Right atrium auricular region (tissue), 2 donors: ENCODE data around the gene GPR55. TPM values are rescaled to one million over a fixed set of nuclear protein-coding genes. Genes with fewer than 3 reads are reported as not detected.

Experiments used
- DNase-seq: peaks from one replicate; pipeline ENCODE4 v3.0.0-alpha.2; 2019; ENCODE audit warnings: low spot score
- H3K27ac ChIP-seq, 2 donors: fragments of 200-600 bp; sonication (generic); 1 replicate in 1 of 2; 2 replicates in 1 of 2; pipeline ENCODE4 v1.5.1; 2016 to 2019
- H3K27me3 ChIP-seq, 2 donors: fragments of 200-600 bp; sonication (generic); one replicate each; pipeline versions ENCODE4 v1.5.1 to v1.6.0; 2017 to 2019
- H3K36me3 ChIP-seq: fragments of 200-600 bp; sonication (generic); one replicate; pipeline ENCODE4 v1.5.1; 2016
- H3K4me1 ChIP-seq, 2 donors: fragments of 200-600 bp; sonication (generic); one replicate each; pipeline versions ENCODE4 v1.5.1 to v1.6.0; 2017 to 2019
- H3K4me3 ChIP-seq, 2 donors: fragments of 200-600 bp; sonication (generic); 1 replicate in 1 of 2; 2 replicates in 1 of 2; pipeline ENCODE4 v1.5.1; 2017 to 2019; ENCODE audit warnings: mild to moderate bottlenecking in 1 of 2, moderate library complexity in 1 of 2
- H3K9me3 ChIP-seq, 2 donors: fragments of 200-600 bp; sonication (generic); one replicate each; pipeline ENCODE4 v1.5.1; 2019
- total RNA-seq, 2 donors: library from RNA; depleted of rRNA; stranded (reverse); fragments of >200 nt; gene quantifications; one replicate each; pipeline ENCODE4 v1.1.0, GENCODE V29; 2016
- TF ChIP-seq, protein P1 (sequence below), 2 donors: fragments of 200-600 bp; sonication (generic); IDR thresholded peaks; one replicate each; pipeline ENCODE4 v1.5.1; 2019; ENCODE audit warnings: antibody characterized with exemption in 2 of 2

GPR55 gene
- total RNA-seq, 2 donors from 2014 or later, result not detected

DNA sequence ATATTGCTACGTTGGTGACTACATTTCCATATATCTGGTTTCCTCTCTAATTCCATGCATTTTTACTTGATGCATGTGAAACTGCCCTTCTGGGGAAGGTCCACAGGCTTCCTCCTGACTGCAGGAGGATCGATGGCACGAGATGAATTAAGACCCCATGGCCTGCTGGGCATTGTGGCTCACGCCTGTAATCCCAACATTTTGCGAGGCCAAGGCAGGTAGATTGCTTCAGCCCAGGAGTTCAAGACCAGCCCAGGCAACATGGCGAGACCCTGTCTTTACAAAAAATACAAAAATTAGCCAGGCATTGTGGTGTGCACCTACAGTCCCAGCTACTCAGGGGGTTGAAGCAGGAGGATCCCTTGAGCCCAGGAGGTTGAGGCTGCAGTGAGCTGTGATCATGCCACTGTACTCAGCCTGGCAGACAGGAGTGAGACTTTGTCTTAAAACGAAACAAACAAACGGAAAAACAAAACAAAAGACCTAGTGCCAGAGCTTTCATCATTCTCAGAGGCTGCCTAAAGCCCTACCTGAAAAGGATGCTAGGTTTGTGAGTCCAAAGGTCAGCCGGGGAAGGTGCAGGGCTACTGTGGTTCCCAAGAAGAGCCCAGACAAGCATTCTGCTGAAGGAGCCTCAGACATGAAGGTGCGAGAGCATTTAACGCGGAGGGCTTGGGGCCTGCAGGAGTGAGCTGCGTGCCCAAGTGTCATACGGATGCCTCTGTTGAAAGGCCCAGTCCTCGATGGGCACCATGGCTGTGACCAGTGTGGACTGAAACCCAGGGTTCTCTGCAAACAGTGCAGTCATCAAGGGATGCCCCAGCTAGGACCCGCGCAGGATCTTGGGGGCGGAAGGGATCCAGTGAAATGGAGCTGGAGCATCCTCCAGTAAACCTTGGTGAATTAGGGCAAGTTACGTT is 21.6 kb downstream of the GPR55 start:
- H3K27ac ChIP-seq, result no peak overlapping the region
- DNase-seq, result no peak
- H3K36me3 ChIP-seq, result no peaks in the 10 kb centered on the region
- H3K27me3 ChIP-seq, result peaks cover 0 to 3% of the 10 kb centered on the region in 2 donors
- TF ChIP-seq, protein P1, sequence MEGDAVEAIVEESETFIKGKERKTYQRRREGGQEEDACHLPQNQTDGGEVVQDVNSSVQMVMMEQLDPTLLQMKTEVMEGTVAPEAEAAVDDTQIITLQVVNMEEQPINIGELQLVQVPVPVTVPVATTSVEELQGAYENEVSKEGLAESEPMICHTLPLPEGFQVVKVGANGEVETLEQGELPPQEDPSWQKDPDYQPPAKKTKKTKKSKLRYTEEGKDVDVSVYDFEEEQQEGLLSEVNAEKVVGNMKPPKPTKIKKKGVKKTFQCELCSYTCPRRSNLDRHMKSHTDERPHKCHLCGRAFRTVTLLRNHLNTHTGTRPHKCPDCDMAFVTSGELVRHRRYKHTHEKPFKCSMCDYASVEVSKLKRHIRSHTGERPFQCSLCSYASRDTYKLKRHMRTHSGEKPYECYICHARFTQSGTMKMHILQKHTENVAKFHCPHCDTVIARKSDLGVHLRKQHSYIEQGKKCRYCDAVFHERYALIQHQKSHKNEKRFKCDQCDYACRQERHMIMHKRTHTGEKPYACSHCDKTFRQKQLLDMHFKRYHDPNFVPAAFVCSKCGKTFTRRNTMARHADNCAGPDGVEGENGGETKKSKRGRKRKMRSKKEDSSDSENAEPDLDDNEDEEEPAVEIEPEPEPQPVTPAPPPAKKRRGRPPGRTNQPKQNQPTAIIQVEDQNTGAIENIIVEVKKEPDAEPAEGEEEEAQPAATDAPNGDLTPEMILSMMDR (IDR thresholded peaks at IDR 0.05), result no peak
- H3K4me1 ChIP-seq, result no peaks in the 10 kb centered on the region
- no peaks in the 10 kb centered on the region for H3K9me3 ChIP-seq
- no peak overlapping the region for H3K4me3 ChIP-seq

DNA sequence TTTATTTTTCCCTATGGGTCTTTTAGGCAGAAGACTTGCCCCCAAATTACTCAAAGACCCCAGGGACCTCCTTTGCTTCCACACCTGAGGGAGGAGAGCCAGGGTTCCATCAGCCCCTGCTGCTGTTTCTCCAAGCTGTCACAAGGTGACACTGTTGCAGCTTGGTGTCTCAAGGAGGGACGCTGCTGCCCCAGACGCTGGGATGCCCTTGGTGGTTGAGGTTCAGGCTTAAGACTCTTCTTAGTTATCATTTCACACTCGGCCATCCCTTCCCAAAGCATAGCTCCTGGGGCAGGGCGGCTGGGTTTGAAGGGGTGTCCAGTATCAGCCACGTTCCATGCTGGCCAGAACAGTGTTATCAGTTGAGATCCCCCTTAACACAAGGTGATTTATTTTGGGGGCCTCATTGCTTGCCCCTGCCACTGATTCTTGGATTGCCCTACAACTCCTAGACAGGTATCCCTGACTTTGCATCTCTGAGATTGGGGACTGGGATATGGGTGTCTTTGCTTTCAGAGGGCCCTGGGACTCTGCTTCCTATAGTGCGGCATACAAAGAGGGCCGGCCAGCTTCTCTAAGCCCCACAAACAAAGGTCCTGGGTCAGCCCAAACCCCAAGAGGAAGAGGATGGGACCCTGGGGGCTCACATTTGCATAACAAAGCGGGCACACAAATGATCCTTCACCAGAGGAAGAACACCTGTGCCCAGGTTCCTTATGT is 22.7 kb downstream of the GPR55 start:
- H3K9me3 ChIP-seq, result no peaks in the 10 kb centered on the region
- TF ChIP-seq, protein P1 (IDR thresholded peaks at IDR 0.05), result peak in 1 of 2 donors; percentile 66
- peaks cover 0 to 3% of the 10 kb centered on the region in 2 donors for H3K27me3 ChIP-seq
- no peaks in the 10 kb centered on the region for H3K4me1 ChIP-seq
- H3K27ac ChIP-seq, result no peak overlapping the region
- DNase-seq, result no peak
- H3K4me3 ChIP-seq, result no peak overlapping the region
- H3K36me3 ChIP-seq, result no peaks in the 10 kb centered on the region

DNA sequence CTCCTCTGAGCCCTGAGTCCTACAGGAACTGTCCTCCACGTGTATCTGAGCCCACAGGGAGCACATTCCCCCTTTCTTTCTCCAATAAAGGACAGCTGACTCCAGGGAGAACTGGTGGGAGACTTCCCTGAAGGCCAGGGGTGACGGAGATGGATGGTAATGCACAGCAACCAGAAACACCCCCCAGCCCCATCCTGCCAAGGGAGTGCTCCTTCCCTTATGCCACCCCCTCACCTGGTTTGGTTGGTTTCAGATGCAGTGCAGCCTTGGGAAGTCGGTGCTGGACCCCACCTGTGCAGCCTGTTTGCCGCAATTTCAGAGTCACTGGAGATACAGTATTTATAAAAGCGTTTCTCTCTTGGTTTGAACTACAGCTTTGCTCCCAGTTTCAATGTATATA is 24.0 kb downstream of the GPR55 start:
- no peak for DNase-seq
- H3K4me1 ChIP-seq, result no peaks in the 10 kb centered on the region
- TF ChIP-seq, protein P1 (IDR thresholded peaks at IDR 0.05), result no peak
- H3K9me3 ChIP-seq, result no peaks in the 10 kb centered on the region
- H3K27ac ChIP-seq, result no peak overlapping the region
- H3K27me3 ChIP-seq, result peaks cover 0 to 3% of the 10 kb centered on the region in 2 donors
- H3K36me3 ChIP-seq, result no peaks in the 10 kb centered on the region
- no peak overlapping the region for H3K4me3 ChIP-seq

DNA sequence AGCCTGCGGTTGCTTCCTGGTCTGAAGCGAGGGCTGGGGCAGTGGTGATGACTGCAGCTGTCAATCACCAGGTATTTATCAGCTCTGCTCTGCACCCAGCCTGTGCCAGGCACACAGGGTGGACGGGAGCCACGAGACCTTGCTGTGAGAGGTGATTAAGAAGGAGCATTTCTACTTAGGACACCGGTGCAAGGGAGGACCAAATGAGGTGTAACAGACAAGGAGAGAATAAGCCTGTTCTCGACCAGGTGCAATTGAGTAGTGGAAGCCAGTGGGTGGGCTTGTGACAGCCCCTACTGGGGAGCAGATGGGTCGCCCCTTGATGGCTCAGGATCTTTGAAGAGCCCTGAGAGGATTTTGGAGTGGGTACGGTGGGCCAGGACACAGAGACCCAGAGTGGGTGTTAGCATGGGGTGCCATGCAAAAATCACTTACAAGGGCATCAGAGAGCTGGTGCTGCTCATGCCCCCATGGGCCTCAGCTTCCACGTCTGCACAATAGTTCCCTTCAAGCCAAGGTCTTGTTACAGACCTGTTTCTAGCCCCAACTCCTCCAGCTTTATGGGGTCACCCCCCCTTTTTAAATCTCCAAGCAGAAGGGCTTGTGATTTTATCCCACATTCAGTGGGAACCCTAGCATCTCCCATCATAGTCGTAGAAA is 24.6 kb downstream of the GPR55 start:
- H3K36me3 ChIP-seq, result no peaks in the 10 kb centered on the region
- H3K27me3 ChIP-seq, result peaks cover 0 to 3% of the 10 kb centered on the region in 2 donors
- no peak overlapping the region for H3K4me3 ChIP-seq
- TF ChIP-seq, protein P1 (IDR thresholded peaks at IDR 0.05), result no peak
- no peaks in the 10 kb centered on the region for H3K9me3 ChIP-seq
- no peaks in the 10 kb centered on the region for H3K4me1 ChIP-seq
- DNase-seq, result no peak
- no peak overlapping the region for H3K27ac ChIP-seq

DNA sequence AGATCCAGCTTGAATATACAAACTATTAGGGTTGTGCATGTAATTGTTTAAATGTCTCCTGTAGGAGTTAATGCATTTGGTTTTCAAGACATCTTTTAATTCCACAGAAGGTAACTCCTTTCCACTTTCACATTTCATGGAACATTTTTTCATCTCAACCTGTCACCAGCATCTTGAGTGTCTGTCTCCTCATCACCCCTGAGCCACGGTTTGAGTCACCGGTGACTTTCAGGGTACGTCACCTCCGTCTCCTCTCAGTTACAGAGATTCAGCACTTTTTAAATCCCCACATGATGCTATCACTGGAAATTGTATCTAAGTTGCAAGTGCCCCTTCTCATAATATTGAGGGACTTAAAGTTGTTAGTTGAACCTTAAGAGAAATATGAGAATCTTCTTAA is 25.3 kb downstream of the GPR55 start:
- H3K36me3 ChIP-seq, result no peaks in the 10 kb centered on the region

More for the DNA sequence above, 25.3 kb downstream of the GPR55 start:
- H3K4me1 ChIP-seq, result no peaks in the 10 kb centered on the region
- no peak overlapping the region for H3K27ac ChIP-seq
- peaks cover 0 to 3% of the 10 kb centered on the region in 2 donors for H3K27me3 ChIP-seq
- TF ChIP-seq, protein P1 (IDR thresholded peaks at IDR 0.05), result no peak
- no peak for DNase-seq
- no peak overlapping the region for H3K4me3 ChIP-seq
- H3K9me3 ChIP-seq, result no peaks in the 10 kb centered on the region
